Muscle of leg (tissue), 11 donors: ENCODE data around the gene TMEM131L. TPM values are rescaled to one million over a fixed set of nuclear protein-coding genes. Genes with fewer than 3 reads are reported as not detected.
"Not testable (repeated sequence)": the region's sequence is repeated elsewhere in the genome, so short reads cannot be mapped to it uniquely, and the experiment has no call there.

Source experiments
- DNase-seq: peaks from one replicate; pipeline ENCODE4 v3.0.0; 2013
- H3K27ac ChIP-seq: one replicate; pipeline ENCODE4 v1.5.1; 2013; ENCODE audit warnings: mild to moderate bottlenecking, low read length, control low read depth
- H3K27me3 ChIP-seq: one replicate; pipeline ENCODE4 v1.6.1; 2013; ENCODE audit warnings: low read length; ENCODE audit not compliant: control insufficient read depth, insufficient read depth
- H3K36me3 ChIP-seq: one replicate; pipeline ENCODE4 v1.6.1; 2013; ENCODE audit warnings: low read length; ENCODE audit not compliant: control insufficient read depth, insufficient read depth
- H3K4me1 ChIP-seq: one replicate; pipeline ENCODE4 v1.6.1; 2013; ENCODE audit warnings: low read length; ENCODE audit not compliant: control insufficient read depth, insufficient read depth
- H3K4me3 ChIP-seq: one replicate; pipeline ENCODE4 v1.5.1; 2013; ENCODE audit warnings: low read length, control low read depth
- H3K9me3 ChIP-seq: replicated peaks from 2 replicates; pipeline ENCODE4 v1.6.1; 2013; ENCODE audit warnings: low read depth, low read length; ENCODE audit not compliant: control insufficient read depth
- WGBS: methylation state at CpG from one replicate; pipeline ENCODE4 v1.1.5; 2013; ENCODE audit warnings: missing lambda C conversion rate; ENCODE audit not compliant: insufficient coverage; 5-methylcytosine and 5-hydroxymethylcytosine counted together
- polyA plus RNA-seq, 8 donors: library from polyadenylated mRNA; unstranded; fragments of 120-200 nt; gene quantifications; one replicate each; pipeline versions ENCODE4 v1.2.1 to v1.2.3, GENCODE V29; 2013; ENCODE audit warnings: inconsistent platforms in 1 of 8, low replicate concordance in 1 of 8; ENCODE audit not compliant: insufficient read length in 8 of 8, insufficient read depth in 1 of 8
- total RNA-seq: library from RNA; stranded (reverse); fragments of 120-200 nt; gene quantifications from one replicate; pipeline ENCODE4 v1.2.4, GENCODE V29; 2013

TMEM131L gene
- total and polyA plus RNA-seq, 9 donors: 35.1 to 69.6 (median 43.1) TPM

GRCh38 chr4:153448003-153448731, 18.0 kb upstream of the TMEM131L start:
- 10% methylated on average over 3 of the region's 10 CpGs for WGBS
- H3K4me3 ChIP-seq: peak overlapping the region; percentile 11
- peak; percentile 77 for DNase-seq
- H3K36me3 ChIP-seq: no peaks in the 10 kb centered on the region
- H3K4me1 ChIP-seq: peaks cover 9% of the 10 kb centered on the region
- peak overlapping the region; percentile 64 for H3K27ac ChIP-seq
- H3K9me3 ChIP-seq: no peaks in the 10 kb centered on the region
- no peaks in the 10 kb centered on the region for H3K27me3 ChIP-seq

GRCh38 chr4:153449338-153449737, 16.8 kb upstream of the TMEM131L start:
- no peak overlapping the region for H3K27ac ChIP-seq
- no peaks in the 10 kb centered on the region for H3K27me3 ChIP-seq

GRCh38 chr4:153450544-153450917, 15.6 kb upstream of the TMEM131L start:
- no peak for DNase-seq
- Histone ChIP-seq H3K4me3 (no peak overlapping the region), H3K36me3 (no peaks in the 10 kb centered on the region), H3K27me3 (no peaks in the 10 kb centered on the region), H3K9me3 (no peaks in the 10 kb centered on the region), H3K4me1 (peaks cover 9% of the 10 kb centered on the region), H3K27ac (no peak overlapping the region)
- 80% methylated on average over 2 of the region's 5 CpGs for WGBS

More at GRCh38 chr4:153449338-153449737, 16.8 kb upstream of the TMEM131L start:
- H3K36me3 ChIP-seq: no peaks in the 10 kb centered on the region
- DNase-seq: no peak
- WGBS: no CpG with 5 or more reads among the region's 1 CpG
- no peak overlapping the region for H3K4me3 ChIP-seq
- peaks cover 9% of the 10 kb centered on the region for H3K4me1 ChIP-seq
- H3K9me3 ChIP-seq: no peaks in the 10 kb centered on the region

- not testable (repeated sequence) for H3K36me3 ChIP-seq, H3K27me3 ChIP-seq, H3K27ac ChIP-seq, DNase-seq, H3K4me1 ChIP-seq, H3K4me3 ChIP-seq, H3K9me3 ChIP-seq
- 88% methylated on average over 11 of the region's 13 CpGs for WGBS
Measured at GRCh38 chr4:153451145-153451544, 15.0 kb upstream of the TMEM131L start.

GRCh38 chr4:153451911-153452657, 14.1 kb upstream of the TMEM131L start:
- H3K9me3 ChIP-seq: no peaks in the 10 kb centered on the region
- WGBS: 65% methylated on average over 25 of the region's 27 CpGs
- DNase-seq: no peak
- peaks cover 9% of the 10 kb centered on the region for H3K4me1 ChIP-seq
- H3K36me3 ChIP-seq: no peaks in the 10 kb centered on the region
- H3K27ac ChIP-seq: no peak overlapping the region
- H3K27me3 ChIP-seq: no peaks in the 10 kb centered on the region
- no peak overlapping the region for H3K4me3 ChIP-seq

- no peaks in the 10 kb centered on the region for H3K9me3 ChIP-seq
- no peak overlapping the region for H3K27ac ChIP-seq
- H3K4me3 ChIP-seq: no peak overlapping the region
- WGBS: 93% methylated on average over 3 of the region's 4 CpGs
- DNase-seq: no peak
- H3K4me1 ChIP-seq: peaks cover 8% of the 10 kb centered on the region
- H3K36me3 ChIP-seq: no peaks in the 10 kb centered on the region
- no peaks in the 10 kb centered on the region for H3K27me3 ChIP-seq
Measured at GRCh38 chr4:153452658-153453378, 13.3 kb upstream of the TMEM131L start.

- no peak overlapping the region for H3K27ac ChIP-seq
- WGBS: 100% methylated on average over 6 of the region's 8 CpGs
Measured at GRCh38 chr4:153453402-153453801, 12.8 kb upstream of the TMEM131L start.

GRCh38 chr4:153458969-153459368, 7.2 kb upstream of the TMEM131L start:
- DNase-seq: no peak
- Histone ChIP-seq H3K4me3 (no peak overlapping the region), H3K9me3 (no peaks in the 10 kb centered on the region), H3K36me3 (no peaks in the 10 kb centered on the region), H3K4me1 (peaks cover 3% of the 10 kb centered on the region), H3K27ac (no peak overlapping the region), H3K27me3 (no peaks in the 10 kb centered on the region)
- WGBS: no CpG with 5 or more reads among the region's 1 CpG

More at GRCh38 chr4:153453402-153453801, 12.8 kb upstream of the TMEM131L start:
- DNase-seq: no peak
- Histone ChIP-seq H3K4me1 (peaks cover 5% of the 10 kb centered on the region), H3K4me3 (no peak overlapping the region), H3K9me3 (no peaks in the 10 kb centered on the region), H3K27me3 (no peaks in the 10 kb centered on the region), H3K36me3 (no peaks in the 10 kb centered on the region)

- WGBS: no CpG with 5 or more reads among the region's 4 CpGs
Measured at GRCh38 chr4:153461549-153461948, 4.6 kb upstream of the TMEM131L start.

GRCh38 chr4:153464068-153464467, 2.1 kb upstream of the TMEM131L start:
- no peaks in the 10 kb centered on the region for H3K36me3 ChIP-seq
- H3K27me3 ChIP-seq: no peaks in the 10 kb centered on the region
- no peak overlapping the region for H3K4me3 ChIP-seq
- H3K4me1 ChIP-seq: peaks cover 17% of the 10 kb centered on the region
- no peaks in the 10 kb centered on the region for H3K9me3 ChIP-seq
- DNase-seq: peak; percentile 69
- no CpG with 5 or more reads among the region's 1 CpG for WGBS
- H3K27ac ChIP-seq: peak overlapping the region; percentile 62

More at GRCh38 chr4:153461549-153461948, 4.6 kb upstream of the TMEM131L start:
- H3K27ac ChIP-seq, H3K36me3 ChIP-seq, H3K27me3 ChIP-seq, H3K9me3 ChIP-seq, H3K4me3 ChIP-seq, DNase-seq: not testable (repeated sequence)
- peaks cover 12% of the 10 kb centered on the region for H3K4me1 ChIP-seq
